GM21360 (cell line): ENCODE data around the gene PLA2G4F.

Experiments used
- ATAC-seq: cut with Tn5 transposase; IDR thresholded peaks from one replicate; pipeline ENCODE4 v1.9.1; 2021; ENCODE audit warnings: mild to moderate bottlenecking, moderate library complexity; ENCODE audit not compliant: unreplicated experiment

PLA2G4F gene

DNA sequence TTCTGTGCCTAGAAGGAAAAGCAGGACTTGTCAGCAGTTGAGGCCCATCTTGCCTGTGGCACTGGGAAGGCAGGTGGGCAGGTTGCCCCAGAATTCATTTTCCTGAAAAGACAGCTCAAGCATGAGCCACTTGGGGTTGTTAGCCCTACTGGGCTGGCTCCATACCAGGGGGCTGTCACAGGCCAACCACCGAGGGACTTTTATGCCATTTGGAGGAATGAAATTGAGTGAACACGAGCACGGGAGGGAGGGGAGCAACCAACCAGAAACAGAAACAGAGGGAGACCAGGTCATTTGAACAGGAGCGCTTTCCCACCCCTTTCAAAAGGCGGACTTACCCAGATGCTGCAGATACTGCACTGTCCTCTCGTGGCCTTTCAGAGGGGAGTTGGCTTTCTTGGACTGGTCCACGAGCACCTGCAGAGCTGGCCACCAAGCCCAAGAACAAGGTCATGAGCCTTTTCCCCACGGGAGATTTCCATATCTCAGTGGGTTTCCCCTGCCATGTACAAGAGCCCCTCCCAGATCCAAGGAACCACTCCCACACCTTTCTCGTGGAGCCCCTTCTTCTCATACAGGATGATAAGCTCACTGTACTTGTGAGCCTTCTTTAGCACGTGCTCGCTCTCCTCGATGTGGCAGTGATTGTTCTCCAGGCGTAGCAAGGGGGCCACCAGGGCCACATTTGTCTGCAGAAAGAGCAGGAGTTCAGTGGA lies 9.9 kb upstream of the PLA2G4F start:
- ATAC-seq = no peak

DNA sequence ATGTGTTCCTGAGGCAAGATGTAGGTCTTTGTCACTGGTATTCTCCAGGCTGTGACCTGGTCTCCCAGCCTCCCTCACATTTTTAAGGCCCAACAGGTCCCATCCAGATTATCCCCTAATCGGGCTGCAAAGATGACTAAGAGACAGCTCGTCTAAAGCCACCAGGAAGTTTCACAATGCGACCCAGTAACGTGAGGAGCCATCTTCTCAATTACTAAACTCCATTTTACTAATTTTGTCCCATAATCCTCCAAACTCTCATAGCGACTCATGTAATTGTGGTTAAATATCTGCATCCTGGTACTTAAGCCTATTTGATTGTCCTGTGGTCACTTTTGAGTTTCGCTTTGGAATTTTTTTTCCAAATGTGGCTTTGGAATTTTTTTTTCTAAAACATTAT lies 8.7 kb upstream of the PLA2G4F start:
- no peak for ATAC-seq

DNA sequence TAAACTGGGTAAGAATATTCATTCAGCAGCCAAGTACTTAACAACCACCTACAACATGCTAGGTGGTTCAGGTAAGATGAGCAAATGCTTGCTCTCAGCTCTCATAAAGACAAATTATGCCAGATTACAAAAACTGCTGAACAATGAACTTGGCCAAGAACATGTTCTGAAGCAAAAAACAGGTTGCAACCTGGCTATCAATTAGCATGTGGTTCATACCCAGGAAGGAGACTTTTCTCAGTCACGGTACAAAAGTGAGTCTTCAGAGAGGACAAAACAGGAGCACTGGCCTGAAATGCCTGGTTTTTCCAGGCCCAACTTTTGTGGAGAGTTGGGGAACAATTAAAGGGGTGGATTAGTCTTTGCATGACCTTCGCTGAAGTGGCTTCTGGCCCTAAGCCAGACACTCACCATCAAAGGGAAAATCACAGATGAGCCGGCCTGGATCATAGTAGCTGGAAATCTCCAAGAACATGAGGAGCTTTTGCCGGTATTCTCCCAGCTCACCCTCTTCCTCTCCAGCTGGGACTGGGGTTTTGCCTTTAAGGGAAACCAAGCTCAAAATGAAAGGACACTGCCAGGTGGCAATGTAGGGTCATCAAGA lies 7.6 kb upstream of the PLA2G4F start:
- ATAC-seq = no peak

DNA sequence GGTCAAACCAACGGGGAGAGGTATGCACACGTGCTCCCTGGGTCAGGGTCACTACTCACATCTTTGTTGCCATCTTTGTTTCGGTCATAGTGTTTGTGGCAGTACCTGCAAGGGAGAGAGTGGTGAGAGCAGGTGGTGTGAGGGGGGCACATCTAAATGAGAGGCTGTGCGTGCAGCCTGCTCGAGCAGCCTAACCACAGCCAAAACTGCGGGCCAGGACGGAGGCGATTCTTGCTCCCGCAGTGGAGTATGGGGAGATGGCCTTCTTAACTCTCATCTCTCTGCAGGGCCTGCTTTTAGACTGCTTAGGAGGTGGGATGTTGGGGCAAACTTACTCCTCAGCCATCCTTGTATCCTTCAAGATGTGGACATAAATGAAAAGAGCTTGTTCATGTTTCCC lies 6.9 kb upstream of the PLA2G4F start:
- no peak for ATAC-seq

DNA sequence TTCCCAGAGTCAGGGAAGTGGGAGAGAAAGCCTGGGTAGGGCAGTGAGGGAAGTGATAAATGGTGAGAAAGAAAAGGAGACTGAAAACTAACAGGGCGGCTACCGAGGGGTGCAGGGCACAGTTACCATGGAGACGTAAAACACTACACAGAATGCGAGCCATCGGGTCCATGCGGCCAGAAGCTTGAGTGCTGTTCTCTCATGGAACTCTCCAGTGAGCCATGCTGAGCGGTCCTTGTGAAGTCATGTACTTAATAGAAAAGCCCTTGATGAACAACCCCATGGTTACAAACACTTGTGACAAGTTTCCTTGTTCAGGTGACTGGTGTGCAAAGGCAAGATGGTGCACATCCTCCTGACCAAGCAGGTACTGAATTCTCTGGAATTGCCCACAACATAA lies 3.7 kb upstream of the PLA2G4F start:
- no peak for ATAC-seq

DNA sequence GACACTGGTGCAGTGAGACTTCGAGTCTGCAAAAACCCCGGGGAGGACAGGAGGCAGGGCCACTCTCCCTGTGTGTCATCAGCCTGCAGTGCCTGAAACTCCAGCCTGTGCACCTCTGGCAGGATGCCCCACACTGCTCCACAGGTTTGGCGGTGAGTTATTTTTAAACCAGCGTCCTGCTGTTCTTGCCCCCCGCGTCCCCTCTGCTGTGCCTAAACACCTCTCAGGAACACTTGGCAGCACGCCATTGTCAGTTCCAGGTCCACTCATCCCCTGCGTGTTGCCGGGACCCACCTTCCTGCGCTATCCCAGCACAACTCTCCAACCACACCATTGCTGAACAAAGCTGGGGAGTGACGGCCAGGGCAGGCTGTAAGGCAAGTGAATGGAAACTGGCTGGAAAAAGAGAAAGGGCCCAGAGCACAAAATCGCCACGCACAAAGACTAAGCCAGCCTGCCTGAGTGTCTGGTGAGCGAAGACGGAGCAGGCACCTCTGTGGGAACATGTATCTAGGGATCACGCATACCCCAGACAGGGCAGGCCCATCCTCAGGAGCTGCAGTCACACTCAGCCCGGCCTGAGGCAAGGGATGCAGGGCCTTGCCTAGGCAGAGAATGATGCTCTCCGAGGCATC lies 3.1 kb upstream of the PLA2G4F start:
- no peak for ATAC-seq

DNA sequence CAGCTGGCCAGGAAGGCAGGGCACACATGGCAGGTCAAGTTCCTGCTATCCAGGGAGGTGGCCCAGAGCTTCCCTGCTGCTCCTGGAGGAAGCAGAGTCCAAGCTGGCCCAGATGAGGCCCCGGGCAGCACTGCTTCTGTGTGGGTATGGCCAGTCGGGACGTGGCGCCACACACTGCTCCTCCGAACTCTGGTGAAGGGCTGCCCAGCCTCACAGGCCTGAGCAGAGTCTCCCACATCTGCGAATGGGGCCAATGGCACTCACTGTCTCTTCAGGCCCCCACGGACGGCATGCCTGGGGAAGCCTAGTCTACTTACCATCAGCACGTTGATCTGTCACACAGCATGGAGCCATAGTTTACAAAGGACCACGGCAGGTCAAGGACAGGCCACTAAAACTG lies 2.5 kb upstream of the PLA2G4F start:
- ATAC-seq = no peak

DNA sequence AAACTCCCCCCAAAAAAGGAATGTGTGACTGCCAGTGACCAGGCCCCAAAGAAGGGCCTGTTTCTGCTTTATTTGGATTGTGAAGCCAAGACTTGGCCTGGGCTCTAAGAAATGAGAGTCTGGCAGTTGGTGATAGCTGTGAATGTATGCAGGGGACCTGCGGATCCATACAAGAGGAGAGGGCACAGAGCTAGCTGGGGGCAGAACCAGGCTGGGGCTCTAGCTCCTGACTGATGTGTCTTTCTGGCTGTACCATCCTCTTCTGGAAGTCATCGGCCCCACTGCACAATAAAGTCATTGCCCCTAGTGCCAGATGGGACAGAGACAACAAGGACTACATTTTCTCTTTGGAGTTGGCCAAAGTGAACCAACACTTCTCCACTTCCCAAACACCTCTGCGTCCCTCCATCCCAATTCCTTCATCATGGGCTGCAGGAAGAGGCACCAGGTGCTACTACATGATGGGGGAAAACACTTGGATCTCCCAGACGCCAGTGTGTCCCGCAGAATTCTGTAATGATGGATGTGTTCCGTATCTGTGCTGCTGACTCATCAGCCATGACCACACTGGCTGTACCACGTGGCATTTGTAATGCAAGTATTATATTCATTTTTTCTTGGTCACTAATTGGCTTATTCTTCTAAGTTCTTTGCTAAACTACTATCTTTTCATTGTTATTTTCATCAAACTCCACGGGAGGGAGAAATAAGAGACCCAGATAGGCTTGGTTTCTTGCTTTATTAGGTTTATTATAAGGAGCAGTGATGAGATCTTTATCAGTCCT lies 1.7 kb upstream of the PLA2G4F start:
- ATAC-seq = no peak

DNA sequence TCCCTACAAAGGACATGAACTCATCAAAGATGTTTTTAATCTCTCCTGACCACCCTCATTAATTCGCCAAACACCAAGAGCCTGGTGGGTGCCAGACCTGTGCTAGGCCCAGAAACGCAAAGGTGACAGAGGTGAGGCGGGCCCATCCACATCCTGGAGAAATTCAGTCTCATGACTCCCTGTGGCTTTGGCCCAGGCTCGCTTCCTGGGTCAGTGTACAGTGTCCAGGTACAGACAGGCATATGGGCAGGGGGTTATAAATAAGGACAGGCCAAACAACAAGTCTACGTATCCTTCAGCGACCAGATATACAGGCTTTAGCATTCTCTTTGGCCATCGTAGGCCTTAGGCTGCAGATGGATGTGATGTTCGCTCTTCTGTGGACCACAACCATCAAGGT lies 945 bp upstream of the PLA2G4F start:
- ATAC-seq = no peak

DNA sequence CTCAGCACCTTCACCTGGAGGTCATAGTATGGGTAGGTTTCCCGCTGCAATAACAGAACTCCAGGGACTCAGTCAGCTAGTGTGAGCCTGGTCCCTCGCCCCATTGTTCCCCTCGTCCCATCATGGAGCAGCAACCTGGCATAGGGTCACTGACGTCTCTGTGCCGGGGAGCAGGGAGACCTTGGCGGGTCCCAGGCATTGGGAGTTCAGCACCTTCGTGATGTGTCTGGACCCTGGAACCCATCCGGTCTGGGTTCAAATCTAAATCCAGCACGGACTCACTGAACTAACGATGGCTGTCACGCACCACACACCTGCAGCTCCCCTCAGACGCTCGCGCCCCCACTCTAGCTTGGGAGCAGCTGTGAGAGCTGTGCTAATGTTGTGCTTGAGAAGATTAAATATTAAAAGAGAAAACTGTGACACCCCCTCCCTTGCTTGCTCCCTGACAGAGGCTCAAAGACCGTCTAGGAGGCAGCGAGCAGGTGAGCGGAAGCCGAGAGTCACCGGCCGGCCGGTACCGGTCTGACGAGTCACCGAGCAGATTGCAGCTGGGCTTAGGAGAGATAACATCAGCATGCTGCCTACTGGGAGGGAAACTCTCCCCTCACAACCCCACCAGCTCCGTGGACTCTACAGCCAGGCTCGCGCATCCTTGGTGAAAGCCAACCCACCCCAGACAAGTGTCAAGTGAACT lies 742 bp downstream of the PLA2G4F start:
- no peak for ATAC-seq

DNA sequence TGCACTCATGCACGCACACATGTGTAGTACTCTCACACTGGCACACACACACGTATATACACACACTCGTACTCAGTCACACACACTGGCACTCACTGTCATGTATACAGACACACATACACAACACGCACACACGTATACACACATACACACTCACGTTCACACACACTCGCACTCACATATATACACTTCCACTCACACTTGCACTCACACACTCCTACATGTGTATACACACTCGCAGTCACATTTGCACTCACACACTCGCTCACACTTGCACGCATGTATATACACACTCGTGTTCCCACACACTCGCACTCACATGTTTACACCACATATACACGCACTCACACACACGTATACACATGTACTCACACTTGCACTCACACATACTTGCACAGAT lies 1.5 kb downstream of the PLA2G4F start:
- no peak for ATAC-seq

DNA sequence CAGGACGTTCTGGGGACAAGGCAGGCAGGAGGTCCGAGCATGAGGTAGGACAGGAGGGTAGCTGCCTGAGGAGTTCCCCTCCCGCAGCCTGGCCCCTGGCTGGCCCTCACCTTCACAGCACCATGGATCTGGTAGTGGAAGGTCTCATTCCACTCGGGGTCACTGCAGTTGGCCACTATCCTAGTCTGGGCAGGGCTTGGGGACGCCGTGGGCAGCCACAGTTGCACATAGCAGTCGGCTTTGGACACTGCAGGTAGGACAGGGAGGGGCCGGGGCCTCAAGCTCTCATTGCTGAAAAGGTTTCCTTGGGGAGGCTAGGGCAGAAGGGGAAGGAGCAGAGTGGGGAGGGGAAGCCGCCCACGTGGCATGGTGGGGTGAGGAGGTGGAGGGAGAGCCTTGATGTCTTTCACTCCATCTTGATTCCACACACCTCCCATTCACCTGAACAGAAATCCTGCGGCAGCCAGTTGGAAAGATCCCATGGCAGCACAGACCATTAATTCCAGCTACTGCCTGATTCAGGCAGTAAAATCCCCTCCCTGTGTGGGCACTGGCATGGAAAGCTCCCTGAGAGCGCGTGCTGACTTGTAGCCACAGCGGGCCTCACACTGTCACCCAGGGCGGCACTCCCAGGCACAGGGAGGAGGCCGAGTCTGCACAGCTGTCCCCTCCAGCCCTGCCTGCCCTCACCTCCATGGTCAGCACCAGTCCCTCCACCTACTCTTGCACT lies 2.1 kb downstream of the PLA2G4F start:
- ATAC-seq = no peak

DNA sequence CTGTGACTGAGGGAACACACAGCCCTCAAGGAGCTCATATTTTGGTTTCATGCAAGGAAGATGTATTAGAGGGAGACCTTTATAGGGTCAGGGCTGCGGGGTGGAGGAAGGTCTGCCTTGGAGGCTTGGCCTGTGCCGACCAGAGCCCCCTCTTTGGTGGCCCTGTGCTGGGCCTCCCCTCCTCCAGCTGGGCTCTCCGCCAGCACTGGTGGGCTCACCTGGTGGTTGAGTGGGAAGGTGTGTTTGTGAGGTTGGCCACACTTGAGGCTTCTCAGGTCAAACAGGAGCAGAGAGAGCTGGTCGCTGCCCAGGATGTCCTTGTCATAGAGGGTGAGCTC lies 2.6 kb downstream of the PLA2G4F start:
- ATAC-seq = no peak

DNA sequence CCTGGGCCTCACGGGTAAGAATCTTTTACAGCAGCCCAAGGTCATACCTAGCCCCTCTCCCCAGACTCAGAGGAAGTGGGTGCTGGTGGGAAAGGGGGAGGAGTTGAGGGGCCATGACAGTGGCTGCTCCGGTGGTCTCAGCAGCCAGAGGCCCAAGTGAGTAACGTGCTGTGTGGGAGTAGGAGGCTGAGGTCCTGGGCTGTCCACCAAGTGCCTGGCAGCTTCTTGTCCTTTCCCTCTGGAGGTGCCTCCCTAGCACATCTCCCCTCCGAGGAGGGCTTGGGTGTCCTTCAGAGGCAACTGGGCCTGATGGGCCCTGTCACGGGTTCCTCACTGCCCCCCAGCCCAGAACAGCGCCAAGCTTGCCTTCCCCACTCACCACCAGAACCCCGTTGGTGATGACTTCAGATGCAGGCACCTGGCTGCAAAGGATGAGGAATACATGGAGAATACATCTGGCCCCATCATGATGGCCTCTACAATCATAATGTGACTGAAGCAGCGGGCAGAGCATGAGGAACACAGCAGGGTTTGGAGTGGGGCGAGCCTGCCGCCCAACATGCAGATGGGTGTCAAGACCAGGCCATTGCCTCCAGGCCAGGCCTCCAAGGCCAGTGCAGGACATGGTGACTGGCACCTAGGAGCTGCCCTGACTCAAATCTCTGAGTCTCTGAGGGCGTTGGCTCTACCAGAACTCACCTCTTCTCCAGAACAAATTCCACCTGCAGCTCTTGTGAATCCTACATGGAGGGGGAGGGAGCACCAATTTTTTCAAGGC lies 3.3 kb downstream of the PLA2G4F start:
- ATAC-seq = no peak

DNA sequence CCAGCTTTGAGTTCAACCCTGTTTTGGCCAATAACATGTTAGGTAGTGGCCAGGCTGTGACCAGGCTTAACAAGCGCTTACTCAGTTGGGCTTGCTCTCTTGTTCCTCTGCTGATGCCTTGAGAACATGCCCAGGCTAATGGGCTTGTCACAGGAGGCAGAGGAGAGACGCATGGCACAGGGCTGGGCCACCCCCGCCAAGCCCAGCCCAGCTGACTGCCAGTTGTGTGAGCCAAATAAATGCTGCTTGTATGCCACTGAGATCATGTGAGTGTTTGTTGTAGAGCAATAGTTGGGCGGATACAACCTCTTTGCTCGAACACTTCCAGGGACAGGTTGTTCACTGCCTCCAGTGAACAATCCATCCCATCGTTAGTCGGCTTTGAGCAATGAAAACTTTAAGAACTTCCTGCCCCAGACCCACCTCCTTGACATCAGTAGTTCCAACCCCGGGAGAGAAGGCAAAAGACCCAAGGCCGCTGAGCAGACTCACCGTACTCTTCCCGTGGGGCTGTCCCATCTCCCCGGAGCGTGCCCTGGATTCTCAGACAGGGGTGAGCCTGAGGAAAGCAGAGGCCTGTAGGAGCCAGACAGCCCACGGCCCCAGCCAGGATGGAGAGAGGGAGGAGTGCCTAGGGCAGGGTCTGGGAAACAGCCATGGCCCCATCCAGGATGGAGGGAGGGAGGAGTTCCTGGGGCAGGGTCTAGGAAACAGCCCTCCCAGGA lies 4.1 kb downstream of the PLA2G4F start:
- ATAC-seq = no peak

DNA sequence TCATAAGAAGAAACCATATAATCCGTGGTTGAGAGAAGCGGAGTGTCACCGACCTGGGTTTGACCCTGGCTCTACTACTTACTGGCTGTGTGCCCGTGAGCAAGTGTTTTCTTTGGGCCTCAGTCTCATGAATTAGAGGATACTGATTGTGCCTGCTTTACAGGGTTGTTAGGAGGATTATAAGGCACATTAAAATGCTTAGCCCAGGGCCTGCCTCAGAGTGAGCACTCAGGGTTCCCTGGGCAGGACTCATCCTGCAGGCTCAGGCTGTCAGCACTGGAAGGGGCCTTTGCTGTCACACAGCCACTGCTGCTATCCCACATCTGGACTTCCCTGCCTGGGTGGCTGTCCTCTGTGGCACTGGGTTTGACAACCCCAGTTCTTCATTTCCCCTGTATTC lies 4.7 kb downstream of the PLA2G4F start:
- ATAC-seq = no peak

DNA sequence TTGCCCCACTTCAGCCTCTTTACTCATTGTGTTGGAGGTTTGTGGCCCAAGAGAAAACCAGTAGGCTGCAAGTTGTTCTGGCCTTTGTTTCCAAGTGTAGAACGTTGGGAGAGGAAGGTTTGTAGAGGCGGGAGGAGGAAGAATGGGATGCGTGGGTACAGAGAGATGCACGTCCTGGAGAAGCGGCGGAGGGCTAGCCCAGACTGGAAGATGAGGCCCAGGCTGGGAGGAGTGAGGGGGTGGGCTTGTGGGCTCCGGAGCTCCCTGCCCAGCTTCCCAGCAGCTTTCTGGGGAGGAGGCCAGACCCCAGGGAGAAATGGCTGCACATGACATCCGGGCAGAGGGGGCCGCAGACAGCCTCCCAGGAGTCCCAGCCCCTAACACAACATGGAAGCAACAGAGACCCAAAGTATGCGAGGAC lies 5.3 kb downstream of the PLA2G4F start:
- no peak for ATAC-seq

DNA sequence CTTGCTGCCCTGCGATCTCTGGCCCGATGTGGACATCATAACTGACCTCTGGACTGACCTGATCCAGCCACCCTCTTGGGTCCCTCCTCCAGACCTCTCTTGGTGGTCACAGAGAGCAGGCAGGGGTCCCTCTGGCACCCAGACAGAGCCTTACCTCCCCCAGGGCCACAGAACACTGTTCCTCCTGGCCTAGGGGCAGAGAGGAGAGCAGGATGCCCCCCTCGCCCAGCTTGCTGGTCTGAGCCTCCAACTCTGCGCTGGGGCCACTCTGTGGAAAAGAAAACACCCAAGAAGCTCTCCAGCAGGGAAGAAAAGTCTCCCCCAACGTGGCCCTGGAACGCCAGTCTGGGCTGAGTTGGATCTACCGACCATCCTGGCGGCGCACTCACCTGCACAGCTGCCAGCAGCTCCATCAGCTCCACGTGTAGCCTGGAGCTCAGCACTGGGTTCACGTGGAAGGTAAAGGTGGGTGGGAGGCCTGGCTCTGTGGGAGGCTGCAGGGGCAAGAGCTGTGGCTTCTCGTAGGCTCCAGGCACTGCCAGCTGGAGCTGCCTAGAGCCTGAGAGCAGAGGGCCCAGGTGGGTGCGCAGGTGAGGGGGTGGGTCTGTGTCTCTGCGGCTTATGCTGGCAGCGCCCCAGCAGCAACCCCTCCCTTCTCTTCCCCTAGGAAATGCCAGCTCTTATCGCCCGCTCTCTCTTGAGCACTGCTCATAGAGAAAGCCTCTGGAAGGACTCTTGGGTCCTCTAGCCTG lies 6.0 kb downstream of the PLA2G4F start:
- ATAC-seq = no peak
